Adipose tissue (tissue), 3 donors: ENCODE measurements around the gene SLC7A10. TPM values are rescaled to one million over a fixed set of nuclear protein-coding genes. Genes with fewer than 3 reads are reported as not detected.

Source experiments
- H3K27ac ChIP-seq: one replicate; pipeline ENCODE4 v1.5.1; 2013; ENCODE audit warnings: low read depth, low read length
- WGBS, 3 donors: extraction: QIAGEN DNeasy Blood & Tissue Kit; methylation state at CpG; one replicate each; pipeline ENCODE4 v1.1.7; 2013; 5-methylcytosine and 5-hydroxymethylcytosine counted together
- polyA plus RNA-seq, 3 donors: library from polyadenylated mRNA; stranded (reverse); fragments of 200-250 nt; gene quantifications; one replicate each; pipeline ENCODE4 v1.2.3, GENCODE V29; 2013
- donor health status: healthy with polysubstance abuse.
- donor health status: Bipolar disorder and iron deficiency.
- donor health status: healthy.

Gene SLC7A10
- polyA plus RNA-seq, 3 donors: 9.3 to 193 (median 32.8) TPM

GRCh38 chr19:33257828-33258227 lies 32.2 kb upstream of the SLC7A10 start:
- WGBS, 3 donors: 98 to 100% (median 99%) methylated on average over 2 of the region's 2 CpGs
- H3K27ac ChIP-seq: no peak overlapping the region

DNA sequence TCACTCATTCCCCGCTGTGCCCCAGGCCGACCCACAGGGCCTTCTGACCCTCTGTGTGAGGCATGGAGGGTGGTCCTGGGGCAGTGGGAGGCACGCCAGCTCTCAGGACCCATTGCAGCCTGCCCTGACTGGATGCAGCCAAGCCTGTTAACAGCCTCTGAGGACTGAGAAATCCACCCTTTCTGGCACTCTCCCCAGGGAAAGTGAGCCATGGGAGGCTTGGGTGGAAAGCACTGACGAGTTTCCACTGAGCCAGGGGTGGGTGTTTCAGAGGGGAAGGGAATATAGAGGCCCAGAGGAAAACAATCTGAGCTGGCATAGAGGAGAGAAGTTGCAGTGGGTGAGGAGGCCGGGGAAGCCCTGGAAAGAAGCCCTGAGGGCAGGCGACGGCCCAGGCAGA lies 30.6 kb upstream of the SLC7A10 start:
- H3K27ac ChIP-seq: no peak overlapping the region
- 70 to 77% (median 71%) methylated on average over 7 of the region's 7 CpGs for WGBS, 3 donors

- WGBS, 3 donors: 85 to 91% (median 87%) methylated on average over 7 of the region's 7 CpGs
- H3K27ac ChIP-seq: no peak overlapping the region
Measured at GRCh38 chr19:33255781-33256180, 30.1 kb upstream of the SLC7A10 start.

- 62 to 80% (median 67%) methylated on average over 13 of the region's 13 CpGs for WGBS, 3 donors
- no peak overlapping the region for H3K27ac ChIP-seq
Measured at GRCh38 chr19:33254245-33254824, 28.7 kb upstream of the SLC7A10 start.

DNA sequence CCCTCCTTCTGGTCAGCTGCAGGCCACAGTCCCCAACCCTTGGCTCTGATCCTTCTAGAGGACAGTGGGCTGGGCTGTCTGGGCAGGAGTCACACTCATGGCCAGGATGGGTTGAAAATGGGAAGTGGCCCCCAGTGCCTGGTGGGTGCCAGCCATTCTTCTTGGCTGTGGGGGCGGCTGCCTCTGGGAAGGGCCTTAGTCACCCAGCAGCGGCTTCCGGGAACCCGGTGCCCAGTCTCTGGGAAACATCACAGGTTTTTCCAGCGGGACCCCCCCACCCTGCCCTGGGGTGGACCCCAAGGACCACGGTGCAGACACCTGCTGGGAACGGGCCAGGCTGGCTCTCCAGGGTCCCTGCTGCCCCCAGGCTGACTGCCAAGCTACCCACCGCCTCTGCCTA lies 27.3 kb upstream of the SLC7A10 start:
- 56 to 79% (median 76%) methylated on average over 7 to 8 of the region's 8 CpGs for WGBS, 3 donors
- no peak overlapping the region for H3K27ac ChIP-seq

- 93 to 96% (median 94%) methylated on average over 4 of the region's 4 CpGs for WGBS, 3 donors
- H3K27ac ChIP-seq: no peak overlapping the region
Measured at GRCh38 chr19:33252418-33252962, 26.8 kb upstream of the SLC7A10 start.

- H3K27ac ChIP-seq: no peak overlapping the region
- WGBS, 3 donors: 78 to 80% (median 78%) methylated on average over 17 of the region's 17 CpGs
Measured at GRCh38 chr19:33251526-33252090, 26.0 kb upstream of the SLC7A10 start.

DNA sequence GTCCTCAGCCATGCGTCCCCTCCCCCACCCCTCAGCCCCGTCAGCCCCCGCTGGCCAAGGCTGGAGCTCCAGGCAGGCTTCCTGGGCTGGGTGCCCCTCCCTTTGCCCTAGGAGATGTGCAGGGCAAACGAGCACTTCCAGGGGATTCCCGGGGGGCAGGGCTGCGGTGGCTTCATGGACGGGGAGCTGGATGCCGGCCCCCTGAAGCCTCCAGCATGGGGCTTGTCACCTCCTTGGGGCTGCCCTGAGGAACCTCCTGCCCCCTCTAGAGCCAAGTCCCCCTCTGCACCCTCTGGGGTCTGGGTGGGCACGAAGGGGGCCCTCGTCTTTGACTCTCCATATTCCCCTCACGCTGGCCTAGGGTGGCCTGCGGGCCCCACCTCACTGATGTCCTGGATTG lies 25.4 kb upstream of the SLC7A10 start:
- H3K27ac ChIP-seq: no peak overlapping the region
- WGBS, 3 donors: 53 to 56% (median 56%) methylated on average over 10 to 12 of the region's 12 CpGs

DNA sequence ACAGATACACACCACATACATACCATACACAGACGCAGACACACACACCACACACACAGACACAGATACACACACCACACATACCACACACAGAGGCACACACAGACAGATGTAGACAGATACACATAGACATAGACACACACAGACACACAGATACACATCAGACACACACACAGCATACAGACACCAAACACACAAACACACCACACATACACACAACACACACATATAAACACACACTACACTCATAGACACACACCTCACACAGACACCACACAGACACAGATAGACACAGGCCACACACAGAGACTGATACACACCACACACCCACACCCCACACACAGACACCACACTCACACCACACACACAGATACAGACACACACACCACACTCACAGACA lies 24.9 kb upstream of the SLC7A10 start:
- WGBS, 3 donors: 94 to 97% (median 96%) methylated on average over 1 of the region's 1 CpG
- H3K27ac ChIP-seq: no peak overlapping the region

DNA sequence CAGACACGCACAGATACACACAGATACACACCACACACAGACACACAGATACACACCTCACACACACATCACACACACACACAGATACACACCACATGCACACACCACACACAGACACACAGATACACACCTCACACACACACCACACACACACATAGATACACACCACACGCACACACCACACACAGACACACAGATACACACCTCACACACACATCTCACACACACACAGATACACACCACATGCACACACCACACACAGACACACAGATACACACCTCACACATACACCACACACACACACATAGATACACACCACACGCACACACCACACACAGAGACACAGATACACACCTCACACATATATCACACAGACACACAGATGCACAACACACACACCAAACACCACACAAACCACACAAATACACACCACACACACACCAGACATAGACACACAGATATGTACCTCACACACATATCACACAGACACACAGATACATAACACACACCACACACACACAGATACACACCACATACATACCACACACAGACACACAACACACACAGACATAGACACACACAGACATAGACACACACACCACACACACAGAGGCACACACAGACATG lies 24.2 kb upstream of the SLC7A10 start:
- 71 to 79% (median 74%) methylated on average over 3 of the region's 3 CpGs for WGBS, 3 donors
- H3K27ac ChIP-seq: no peak overlapping the region

DNA sequence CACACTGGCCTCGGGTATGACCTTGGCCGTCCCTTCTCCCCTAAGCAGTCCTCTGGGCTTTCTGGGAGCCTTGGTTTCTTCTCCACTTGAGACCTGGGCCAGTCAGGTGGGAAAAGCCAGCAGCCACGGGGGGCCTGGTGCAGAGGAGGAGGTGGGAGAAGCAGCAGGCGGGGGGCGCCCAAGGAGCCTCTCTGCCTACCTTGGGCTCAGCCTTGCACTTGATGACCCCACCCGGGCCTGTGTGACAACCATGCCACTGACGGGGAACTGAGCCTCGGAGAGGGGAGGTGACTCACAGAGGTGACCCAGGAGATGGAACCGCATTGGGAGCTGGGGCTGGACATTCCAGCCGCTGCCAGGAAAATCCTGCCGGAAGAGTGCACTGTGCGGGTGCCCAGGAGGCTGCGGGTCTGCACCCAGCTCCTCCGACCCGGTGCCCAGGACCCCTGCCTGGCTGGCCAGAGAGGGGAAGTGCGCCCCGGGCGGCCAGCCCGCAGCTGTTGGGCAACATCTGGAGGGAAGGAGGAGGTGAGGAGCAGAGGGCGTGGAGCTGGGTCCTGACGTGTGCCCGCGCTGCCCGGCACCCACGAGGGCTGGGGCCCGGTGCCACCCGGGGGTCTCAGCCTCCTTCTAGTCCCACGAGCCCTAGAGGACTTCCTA lies 23.4 kb upstream of the SLC7A10 start:
- WGBS, 3 donors: 39 to 69% (median 44%) methylated on average over 20 to 28 of the region's 28 CpGs
- no peak overlapping the region for H3K27ac ChIP-seq

- no peak overlapping the region for H3K27ac ChIP-seq
- 66 to 70% (median 68%) methylated on average over 11 of the region's 11 CpGs for WGBS, 3 donors
Measured at GRCh38 chr19:33248553-33248953, 22.9 kb upstream of the SLC7A10 start.

- WGBS, 3 donors: 84 to 92% (median 87%) methylated on average over 8 of the region's 8 CpGs
Measured at GRCh38 chr19:33248104-33248503, 22.5 kb upstream of the SLC7A10 start.

GRCh38 chr19:33247441-33247819 lies 21.8 kb upstream of the SLC7A10 start:
- WGBS, 3 donors: 95 to 100% (median 100%) methylated on average over 1 of the region's 1 CpG
- no peak overlapping the region for H3K27ac ChIP-seq

More at GRCh38 chr19:33248104-33248503, 22.5 kb upstream of the SLC7A10 start:
- no peak overlapping the region for H3K27ac ChIP-seq

GRCh38 chr19:33246709-33247440 lies 21.2 kb upstream of the SLC7A10 start:
- H3K27ac ChIP-seq: no peak overlapping the region
- WGBS, 3 donors: 64 to 88% (median 72%) methylated on average over 7 of the region's 7 CpGs

DNA sequence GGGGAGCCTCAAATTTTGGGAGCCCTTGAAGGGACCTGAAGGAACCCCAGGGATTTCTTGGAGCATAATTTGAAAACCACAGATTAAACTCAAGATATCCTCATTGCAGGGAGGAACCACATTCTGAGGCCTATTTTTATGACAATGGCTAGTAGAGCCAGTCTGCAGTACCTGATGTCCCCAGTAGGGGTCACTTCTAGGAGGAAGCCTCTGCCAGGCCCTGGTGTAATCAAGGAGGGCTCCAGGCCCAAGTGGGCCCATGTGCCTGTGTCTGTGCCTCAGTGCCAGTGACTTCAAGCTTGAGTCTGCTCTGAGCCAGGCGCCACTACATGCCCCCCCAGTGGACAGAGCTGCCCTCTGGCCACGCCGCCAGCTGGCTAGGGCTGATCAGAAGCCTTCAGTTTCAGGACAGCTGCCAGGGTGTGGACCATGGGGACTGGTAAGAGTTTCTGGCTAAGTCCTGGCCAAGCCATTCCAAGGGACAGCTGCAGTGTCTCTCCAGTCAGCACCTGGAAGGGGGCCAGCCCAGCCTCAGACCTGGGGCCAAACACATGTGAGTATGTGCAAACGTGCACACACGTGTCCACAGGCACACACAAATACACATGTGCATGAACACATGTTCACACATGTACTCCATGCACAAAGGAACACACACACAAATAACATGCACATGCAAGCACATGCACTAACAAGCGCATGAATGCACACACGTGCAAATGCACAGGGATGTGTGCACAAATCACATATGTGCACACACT lies 20.5 kb upstream of the SLC7A10 start:
- no peak overlapping the region for H3K27ac ChIP-seq
- WGBS, 3 donors: 64 to 79% (median 76%) methylated on average over 7 of the region's 7 CpGs

- no peak overlapping the region for H3K27ac ChIP-seq
- 66 to 76% (median 74%) methylated on average over 5 to 6 of the region's 6 CpGs for WGBS, 3 donors
Measured at GRCh38 chr19:33242911-33243310, 17.3 kb upstream of the SLC7A10 start.

GRCh38 chr19:33242131-33242530 lies 16.5 kb upstream of the SLC7A10 start:
- 71 to 77% (median 72%) methylated on average over 8 to 10 of the region's 10 CpGs for WGBS, 3 donors
- H3K27ac ChIP-seq: no peak overlapping the region
